HK-2 (cell line): ENCODE measurements around the gene CACHD1.
"Not testable (repeated sequence)": the region's sequence is repeated elsewhere in the genome, so short reads cannot be mapped to it uniquely, and the experiment has no call there.

Experiments
- DNase-seq: peaks from one replicate; pipeline ENCODE4 v3.0.0-alpha.2; 2018; ENCODE audit not compliant: unreplicated experiment

Gene CACHD1

GRCh38 chr1:64497088-64497883 is 27.4 kb downstream of the CACHD1 start:
- no peak for DNase-seq

GRCh38 chr1:64498325-64498724 is 28.4 kb downstream of the CACHD1 start:
- no peak for DNase-seq

DNA sequence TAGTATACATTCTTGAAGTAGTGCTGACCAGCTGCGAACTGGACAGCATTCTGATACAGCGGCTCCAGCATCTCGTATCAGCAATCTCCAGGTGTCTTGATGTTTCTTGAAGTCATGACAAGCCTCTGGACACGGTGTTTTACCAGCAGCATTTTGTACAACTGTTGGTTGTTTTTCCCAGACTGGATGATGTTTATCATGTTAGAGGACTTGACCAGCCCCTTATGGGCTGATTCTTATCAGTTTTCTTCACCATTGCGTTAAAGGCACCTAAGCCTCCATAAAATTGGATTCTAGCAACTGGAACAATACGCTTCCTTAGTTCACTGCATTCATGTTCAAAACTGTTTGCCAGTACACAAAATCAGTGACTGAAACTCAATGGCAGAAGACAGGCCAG is 29.1 kb downstream of the CACHD1 start:
- DNase-seq: no peak

DNA sequence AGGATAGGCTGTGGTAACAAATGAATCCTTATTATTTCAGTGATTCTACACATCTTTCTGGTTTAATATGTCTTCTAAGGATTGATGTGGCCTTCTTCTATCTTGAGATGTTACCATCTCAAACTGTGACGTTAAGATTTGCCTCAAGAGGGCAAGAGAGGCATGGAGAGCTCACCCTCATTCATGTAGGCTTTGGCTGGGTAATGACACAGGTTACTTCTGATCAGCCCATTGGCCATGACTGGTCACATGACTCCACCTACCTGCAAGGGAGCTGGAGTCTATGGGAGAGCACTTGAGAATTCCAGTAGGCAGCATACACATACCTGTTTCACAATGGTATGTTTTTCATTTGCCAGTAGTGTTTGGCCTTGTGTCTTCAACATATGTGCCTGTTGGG is 30.0 kb downstream of the CACHD1 start:
- no peak for DNase-seq

- DNase-seq: no peak
Observed at GRCh38 chr1:64502083-64502482, 32.2 kb downstream of the CACHD1 start.

DNA sequence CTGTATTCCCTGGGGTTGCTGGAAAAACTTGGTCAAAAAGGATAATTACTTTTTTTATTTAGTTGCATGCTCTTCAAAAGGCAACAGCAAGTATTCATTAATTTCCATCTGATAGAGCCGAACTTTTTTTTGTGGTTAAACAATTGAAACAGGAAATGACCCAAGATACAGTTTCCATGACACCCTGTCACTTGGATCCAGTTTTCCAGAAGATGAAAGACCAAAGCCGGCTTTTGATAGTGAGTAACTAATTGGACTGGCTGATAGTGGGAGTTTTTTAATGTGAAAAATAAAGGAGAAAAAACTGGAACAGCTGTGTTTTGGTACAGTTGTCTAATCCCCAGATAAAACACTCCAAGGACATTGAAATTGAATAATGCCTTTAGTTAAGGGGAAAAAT is 33.0 kb downstream of the CACHD1 start:
- DNase-seq: no peak

GRCh38 chr1:64505232-64505943 is 35.5 kb downstream of the CACHD1 start:
- no peak for DNase-seq

- no peak for DNase-seq
Observed at GRCh38 chr1:64505944-64506655, 36.2 kb downstream of the CACHD1 start.

DNA sequence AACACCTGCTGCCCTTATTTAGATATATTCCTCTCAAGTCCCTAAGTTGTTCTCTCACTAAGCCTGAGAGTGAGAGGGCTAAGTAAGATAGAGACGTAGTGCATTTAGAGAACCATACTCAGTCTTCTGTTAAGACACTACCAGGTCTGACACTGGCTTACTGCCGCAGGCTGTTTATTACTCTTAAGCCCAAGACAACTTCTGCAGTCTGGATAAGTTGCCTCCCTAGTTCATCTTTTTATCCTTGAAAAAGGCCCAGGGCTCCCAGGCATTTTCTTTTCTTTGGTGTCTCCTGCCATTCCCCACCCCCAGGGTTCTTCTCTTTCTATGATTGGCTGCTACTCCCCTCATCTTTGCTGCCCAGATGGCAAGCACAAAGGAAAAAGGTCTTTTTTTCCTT is 38.7 kb downstream of the CACHD1 start:
- no peak for DNase-seq

GRCh38 chr1:64511044-64511443 is 41.1 kb downstream of the CACHD1 start:
- no peak for DNase-seq

DNA sequence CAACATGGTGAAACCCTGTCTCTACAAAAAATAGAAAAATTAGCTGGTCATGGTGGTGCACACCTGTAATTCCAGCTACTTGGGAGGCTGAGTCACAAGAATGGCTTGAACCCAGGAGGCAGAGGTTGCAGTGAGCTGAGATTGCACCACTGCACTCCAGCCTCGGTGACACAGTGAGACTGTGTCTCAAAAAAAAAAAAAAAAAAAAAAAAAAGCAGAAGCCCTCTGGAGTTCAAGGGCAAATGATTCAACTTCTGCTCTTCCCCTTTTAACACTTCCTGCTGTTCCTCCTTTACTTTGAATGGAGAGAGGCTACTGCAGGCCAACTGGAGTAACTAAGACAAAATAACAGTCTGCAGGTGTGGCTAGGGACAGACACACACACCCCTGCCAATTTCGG is 42.3 kb downstream of the CACHD1 start:
- not testable (repeated sequence) for DNase-seq

GRCh38 chr1:64513545-64513944 is 43.6 kb downstream of the CACHD1 start:
- no peak for DNase-seq

DNA sequence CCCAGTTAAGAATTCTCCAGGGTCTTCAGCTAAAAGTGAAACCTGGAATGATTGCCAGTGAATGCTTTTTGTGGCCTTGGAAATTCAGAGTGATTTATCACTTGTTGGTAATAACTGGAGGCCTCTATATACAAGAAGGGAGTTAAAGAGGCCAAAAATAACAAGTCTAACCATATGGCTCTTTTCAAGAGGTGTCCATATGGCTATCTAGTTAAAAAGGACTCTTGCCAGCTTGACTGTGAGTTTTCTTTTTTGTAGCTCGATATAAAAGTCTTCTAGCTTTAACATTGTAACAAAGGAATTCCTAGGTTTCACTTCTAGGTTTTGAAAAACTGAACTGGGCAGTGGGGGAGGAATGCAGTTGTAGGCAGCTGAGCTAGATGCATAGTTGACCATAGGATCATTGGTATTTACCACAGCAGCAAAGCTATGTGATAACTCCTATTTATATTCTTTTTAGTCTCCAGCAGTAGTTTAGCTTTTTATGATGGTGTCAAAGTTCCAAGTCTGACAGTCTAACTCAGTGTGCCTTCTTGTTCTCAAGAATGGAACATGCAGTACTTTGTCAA is 44.4 kb downstream of the CACHD1 start:
- DNase-seq: no peak

DNA sequence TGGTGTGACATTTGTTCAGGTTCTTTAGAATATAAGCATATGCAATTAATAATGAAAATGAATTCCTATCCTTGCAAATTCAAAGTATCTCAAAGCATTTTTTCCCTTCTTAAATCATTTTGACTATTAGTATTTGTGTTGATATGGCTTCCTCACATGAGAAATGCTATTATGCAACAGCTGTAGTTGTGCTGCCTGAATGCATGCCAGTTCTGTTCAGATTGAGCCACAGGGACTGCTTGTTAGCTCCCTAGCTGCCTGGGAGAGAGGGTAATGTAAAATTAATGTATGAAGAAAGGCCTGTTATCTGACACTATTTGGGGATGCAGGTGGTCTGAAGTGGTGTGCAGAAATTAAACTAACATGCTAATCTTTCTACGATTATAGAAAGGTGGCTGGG is 45.5 kb downstream of the CACHD1 start:
- DNase-seq: no peak

GRCh38 chr1:64516301-64516700 is 46.4 kb downstream of the CACHD1 start:
- DNase-seq: no peak

DNA sequence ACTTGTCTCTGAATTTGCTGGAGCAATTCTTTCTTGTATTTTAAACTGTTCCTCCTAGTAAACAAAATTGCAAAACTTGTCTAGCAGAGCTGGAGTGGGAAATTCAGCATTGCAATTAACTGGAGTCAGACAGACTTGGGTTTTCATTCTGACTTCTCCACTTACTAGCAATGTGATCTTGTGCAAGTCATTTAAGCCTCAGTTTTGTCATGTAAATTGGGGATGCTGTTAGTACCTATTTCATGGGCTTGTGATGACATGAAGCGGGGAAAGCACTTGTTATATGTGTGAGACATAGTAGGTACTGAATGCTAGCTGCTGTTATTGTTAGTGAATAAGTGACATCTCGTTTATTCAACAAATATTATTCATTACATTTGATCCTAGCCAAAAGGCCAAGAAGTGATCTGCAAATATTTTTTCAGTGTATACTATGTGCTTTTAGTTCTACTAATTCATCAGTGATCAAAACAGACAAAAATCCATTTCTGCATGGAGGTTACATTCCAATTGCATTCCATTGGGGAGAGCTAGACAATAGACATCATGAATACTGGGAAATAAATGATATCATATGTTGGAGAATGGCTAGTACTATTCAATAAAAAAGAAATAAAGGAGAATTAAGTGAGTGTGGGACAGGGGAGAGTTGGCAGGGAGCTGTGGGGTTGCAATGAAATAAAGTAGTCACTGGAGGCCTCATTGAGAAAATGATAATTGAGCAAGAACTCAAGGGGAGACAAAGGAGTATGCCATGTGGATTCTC is 47.1 kb downstream of the CACHD1 start:
- DNase-seq: no peak

DNA sequence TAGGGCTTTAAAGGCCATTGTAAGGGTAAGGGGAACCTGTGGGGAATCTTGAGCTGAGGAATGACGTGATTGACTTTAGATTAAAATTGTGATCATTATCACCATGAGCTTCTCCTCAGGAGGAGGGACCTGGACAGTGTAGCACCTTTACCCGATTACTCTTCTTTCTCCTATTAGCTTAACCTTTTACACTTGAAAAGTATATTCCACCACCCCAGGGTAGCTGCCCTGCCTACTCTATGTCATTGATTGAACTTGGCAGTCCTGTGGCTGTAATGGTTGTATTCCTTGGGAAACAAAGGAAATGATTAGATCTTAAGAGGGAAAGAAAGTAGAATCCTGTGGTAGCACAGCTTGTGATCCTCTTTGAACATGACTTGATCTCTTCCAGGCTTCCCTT is 47.7 kb downstream of the CACHD1 start:
- DNase-seq: no peak

GRCh38 chr1:64518692-64519481 is 49.0 kb downstream of the CACHD1 start:
- no peak for DNase-seq

DNA sequence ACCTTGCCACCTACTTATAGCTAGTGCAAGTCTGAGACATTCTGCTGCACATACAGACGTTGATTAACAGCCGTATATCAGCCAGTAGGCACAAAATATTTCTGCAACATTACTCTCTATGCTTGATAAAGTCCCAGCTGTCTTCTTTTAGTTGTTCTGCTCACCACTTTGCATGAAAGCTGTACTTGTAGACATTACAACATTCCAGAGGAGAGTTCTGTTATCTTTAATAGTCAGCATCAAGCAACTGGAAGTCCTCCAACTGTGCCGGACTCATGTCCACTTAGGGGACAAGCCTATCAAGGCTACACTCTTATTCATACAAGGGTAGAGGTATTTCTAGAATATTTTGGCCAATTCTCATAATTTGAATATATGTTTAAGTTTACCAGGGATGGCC is 50.0 kb downstream of the CACHD1 start:
- no peak for DNase-seq

DNA sequence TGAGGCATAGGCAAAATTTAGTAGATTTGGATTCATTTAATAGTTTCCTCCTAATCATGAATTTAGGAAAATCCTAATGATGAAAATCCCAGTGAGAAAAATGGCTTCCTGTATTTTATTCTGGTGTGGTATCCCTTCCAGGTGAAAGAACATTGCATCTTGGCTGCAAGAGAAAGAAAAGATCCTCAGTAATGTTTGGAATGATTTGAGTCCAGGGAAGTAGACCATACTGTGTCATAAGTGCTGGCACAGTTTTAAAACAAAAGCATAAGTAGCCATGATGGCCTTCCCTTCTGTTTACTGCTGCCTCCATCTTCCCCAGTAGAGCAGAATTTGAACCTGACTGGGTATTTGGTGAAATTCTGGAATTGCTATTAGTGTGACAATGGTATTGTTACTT is 52.8 kb downstream of the CACHD1 start:
- no peak for DNase-seq
